Mesothelial cell of epicardium (in vitro differentiated cells): ENCODE data around the gene FYN. TPM values are rescaled to one million over a fixed set of nuclear protein-coding genes. Genes with fewer than 3 reads are reported as not detected.
"Not testable (repeated sequence)": the region's sequence is repeated elsewhere in the genome, so short reads cannot be mapped to it uniquely, and the experiment has no call there.

Experiments
- DNase-seq, 2 experiments: peaks; one replicate each; pipeline ENCODE4 v3.0.0; 2021; ENCODE audit warnings: low spot score in 2 of 2; ENCODE audit not compliant: unreplicated experiment in 2 of 2
- H3K27ac Mint-ChIP-seq: 2 replicates; pipeline ENCODE4 v1.8.0; 2021; ENCODE audit warnings: mixed read lengths
- H3K27me3 Mint-ChIP-seq: 2 replicates; pipeline ENCODE4 v1.8.0; 2021; ENCODE audit warnings: low read depth, mixed read lengths
- H3K36me3 Mint-ChIP-seq: 2 replicates; pipeline ENCODE4 v1.8.0; 2021; ENCODE audit warnings: mixed read lengths
- H3K4me1 Mint-ChIP-seq: 2 replicates; pipeline ENCODE4 v1.8.0; 2021; ENCODE audit warnings: mixed read lengths
- H3K4me3 Mint-ChIP-seq: 2 replicates; pipeline ENCODE4 v1.8.0; 2021; ENCODE audit warnings: mild to moderate bottlenecking, moderate library complexity, mixed read lengths
- H3K9me3 Mint-ChIP-seq: 2 replicates; pipeline ENCODE4 v1.8.0; 2021; ENCODE audit warnings: mixed read lengths
- CTCF ChIP-seq: fragments of 200-600 bp; sonication (generic); IDR thresholded peaks from one replicate; pipeline ENCODE4 v1.5.0; 2021; ENCODE audit warnings: antibody characterized with exemption; ENCODE audit not compliant: unreplicated experiment
- total RNA-seq: library from RNA; stranded (reverse); gene quantifications from 3 replicates; pipeline ENCODE4 v1.2.1, GENCODE V29; 2021

FYN gene
- total RNA-seq, 1 donor from 2014 or later: 115 TPM

- no peak for TF ChIP-seq CTCF
- peaks cover 2% of the 10 kb centered on the region for H3K36me3 Mint-ChIP-seq
- no peak overlapping the region for H3K4me3 Mint-ChIP-seq
- no peak overlapping the region for H3K27ac Mint-ChIP-seq
- no peak for DNase-seq
- H3K27me3 Mint-ChIP-seq: peaks cover 24% of the 10 kb centered on the region
- peaks cover 10% of the 10 kb centered on the region for H3K9me3 Mint-ChIP-seq
- peaks cover 26% of the 10 kb centered on the region for H3K4me1 Mint-ChIP-seq
These were observed 17.7 kb upstream of the FYN start for GRCh38 chr6:111890988-111891387.

- no peak for TF ChIP-seq CTCF
- Mint-ChIP-seq H3K36me3 (peaks cover 2% of the 10 kb centered on the region), H3K27ac (peak overlapping the region; percentile 14), H3K4me1 (peaks cover 26% of the 10 kb centered on the region), H3K4me3 (peak overlapping the region; percentile 53), H3K9me3 (peaks cover 16% of the 10 kb centered on the region), H3K27me3 (peaks cover 18% of the 10 kb centered on the region)
- no peak for DNase-seq
These were observed 15.9 kb upstream of the FYN start for GRCh38 chr6:111888928-111889695.

GRCh38 chr6:111886793-111887192 lies 13.5 kb upstream of the FYN start:
- not testable (repeated sequence) for H3K27ac Mint-ChIP-seq, H3K4me3 Mint-ChIP-seq, DNase-seq, H3K36me3 Mint-ChIP-seq
- Mint-ChIP-seq H3K9me3 (peaks cover 16% of the 10 kb centered on the region), H3K4me1 (peaks cover 26% of the 10 kb centered on the region), H3K27me3 (peaks cover 14% of the 10 kb centered on the region)

GRCh38 chr6:111885373-111886027 lies 12.2 kb upstream of the FYN start:
- Mint-ChIP-seq H3K9me3 (peaks cover 16% of the 10 kb centered on the region), H3K4me1 (peaks cover 24% of the 10 kb centered on the region), H3K36me3 (peaks cover 2% of the 10 kb centered on the region), H3K4me3 (no peak overlapping the region), H3K27me3 (peaks cover 7% of the 10 kb centered on the region), H3K27ac (no peak overlapping the region)
- no peak for DNase-seq
- no peak for TF ChIP-seq CTCF

- Mint-ChIP-seq H3K27ac (no peak overlapping the region), H3K4me1 (peaks cover 13% of the 10 kb centered on the region), H3K9me3 (peaks cover 16% of the 10 kb centered on the region), H3K27me3 (peaks cover 2% of the 10 kb centered on the region), H3K4me3 (no peak overlapping the region), H3K36me3 (peaks cover 2% of the 10 kb centered on the region)
- no peak for DNase-seq
- no peak for TF ChIP-seq CTCF
These were observed 10.8 kb upstream of the FYN start for GRCh38 chr6:111884068-111884467.

- Mint-ChIP-seq H3K4me3 (no peak overlapping the region), H3K27me3 (peaks cover 5% of the 10 kb centered on the region), H3K9me3 (peaks cover under 1% of the 10 kb centered on the region), H3K27ac (no peak overlapping the region), H3K4me1 (no peaks in the 10 kb centered on the region), H3K36me3 (no peaks in the 10 kb centered on the region)
- no peak for DNase-seq
- TF ChIP-seq CTCF: no peak
These were observed 7.1 kb upstream of the FYN start for GRCh38 chr6:111880181-111880888.
